Measurements from ENCODE around the gene GGN. TPM values are rescaled to one million over a fixed set of nuclear protein-coding genes. Genes with fewer than 3 reads are reported as not detected.

Gene GGN
- total RNA-seq, 1 donor from 2014 or later: 3.3 TPM

DNA sequence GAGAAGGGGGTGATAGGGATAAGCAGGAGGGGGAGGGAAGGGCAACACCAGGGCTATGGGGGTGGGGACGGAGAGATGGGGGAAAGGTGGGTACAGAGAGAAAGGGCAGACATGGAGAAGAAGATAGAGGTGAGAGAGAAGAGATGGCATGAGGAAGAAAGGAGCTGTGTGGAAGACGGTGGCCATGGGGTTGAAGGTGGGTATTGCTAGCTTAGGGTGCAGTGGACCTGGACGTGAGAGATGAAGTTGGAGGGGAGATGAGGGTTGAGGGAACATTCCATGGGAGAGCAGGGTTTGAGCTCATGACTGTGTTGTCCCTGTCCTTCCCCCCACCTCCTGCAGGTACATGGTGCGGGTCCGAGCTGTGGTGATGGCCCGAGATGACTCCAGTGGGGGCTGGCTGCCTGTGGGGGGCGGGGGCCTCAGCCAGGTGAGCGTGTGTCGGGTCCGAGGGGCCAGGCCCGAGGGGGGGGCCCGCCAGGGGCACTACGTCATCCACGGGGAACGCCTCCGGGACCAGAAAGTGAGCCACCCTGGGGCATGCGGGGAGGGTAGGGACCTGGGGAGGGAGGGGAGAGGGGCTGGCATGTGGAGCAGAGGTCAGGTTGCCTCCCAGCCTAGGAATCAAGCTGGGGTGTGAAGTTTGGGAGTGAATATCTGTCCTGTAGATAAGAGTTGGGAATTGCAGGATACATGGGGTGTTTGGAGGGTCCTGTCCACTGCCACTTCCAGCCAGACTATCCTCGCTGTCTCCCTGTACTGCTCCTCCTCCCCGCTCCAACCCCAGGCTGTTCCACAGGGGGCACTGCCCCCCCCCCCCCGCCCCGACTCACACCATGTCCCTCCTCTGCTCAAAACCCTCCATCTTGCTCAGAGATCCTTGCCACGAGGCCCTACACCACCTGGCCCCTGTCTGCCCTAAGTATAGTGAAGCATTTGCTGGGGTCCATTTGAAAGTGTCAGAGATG is 2.4 kb upstream of the GGN start:
- H3K27ac Mint-ChIP-seq: peak overlapping the region; percentile 57
- TF ChIP-seq, protein P1, sequence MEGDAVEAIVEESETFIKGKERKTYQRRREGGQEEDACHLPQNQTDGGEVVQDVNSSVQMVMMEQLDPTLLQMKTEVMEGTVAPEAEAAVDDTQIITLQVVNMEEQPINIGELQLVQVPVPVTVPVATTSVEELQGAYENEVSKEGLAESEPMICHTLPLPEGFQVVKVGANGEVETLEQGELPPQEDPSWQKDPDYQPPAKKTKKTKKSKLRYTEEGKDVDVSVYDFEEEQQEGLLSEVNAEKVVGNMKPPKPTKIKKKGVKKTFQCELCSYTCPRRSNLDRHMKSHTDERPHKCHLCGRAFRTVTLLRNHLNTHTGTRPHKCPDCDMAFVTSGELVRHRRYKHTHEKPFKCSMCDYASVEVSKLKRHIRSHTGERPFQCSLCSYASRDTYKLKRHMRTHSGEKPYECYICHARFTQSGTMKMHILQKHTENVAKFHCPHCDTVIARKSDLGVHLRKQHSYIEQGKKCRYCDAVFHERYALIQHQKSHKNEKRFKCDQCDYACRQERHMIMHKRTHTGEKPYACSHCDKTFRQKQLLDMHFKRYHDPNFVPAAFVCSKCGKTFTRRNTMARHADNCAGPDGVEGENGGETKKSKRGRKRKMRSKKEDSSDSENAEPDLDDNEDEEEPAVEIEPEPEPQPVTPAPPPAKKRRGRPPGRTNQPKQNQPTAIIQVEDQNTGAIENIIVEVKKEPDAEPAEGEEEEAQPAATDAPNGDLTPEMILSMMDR (IDR thresholded peaks at IDR 0.05; ENCODE audit: unreplicated experiment): no peak
- peaks cover 11% of the 10 kb centered on the region for H3K4me1 Mint-ChIP-seq (ENCODE audit: low read depth)
- H3K4me3 Mint-ChIP-seq (ENCODE audit: low read depth): peak overlapping the region; percentile 80
- DNase-seq (ENCODE audit: low spot score, unreplicated experiment): no peak
- H3K36me3 Mint-ChIP-seq (ENCODE audit: insufficient read depth): peaks cover 25% of the 10 kb centered on the region
- peaks cover 15% of the 10 kb centered on the region for H3K27me3 Mint-ChIP-seq
- H3K9me3 Mint-ChIP-seq (ENCODE audit: low read depth): peaks cover 3% of the 10 kb centered on the region

DNA sequence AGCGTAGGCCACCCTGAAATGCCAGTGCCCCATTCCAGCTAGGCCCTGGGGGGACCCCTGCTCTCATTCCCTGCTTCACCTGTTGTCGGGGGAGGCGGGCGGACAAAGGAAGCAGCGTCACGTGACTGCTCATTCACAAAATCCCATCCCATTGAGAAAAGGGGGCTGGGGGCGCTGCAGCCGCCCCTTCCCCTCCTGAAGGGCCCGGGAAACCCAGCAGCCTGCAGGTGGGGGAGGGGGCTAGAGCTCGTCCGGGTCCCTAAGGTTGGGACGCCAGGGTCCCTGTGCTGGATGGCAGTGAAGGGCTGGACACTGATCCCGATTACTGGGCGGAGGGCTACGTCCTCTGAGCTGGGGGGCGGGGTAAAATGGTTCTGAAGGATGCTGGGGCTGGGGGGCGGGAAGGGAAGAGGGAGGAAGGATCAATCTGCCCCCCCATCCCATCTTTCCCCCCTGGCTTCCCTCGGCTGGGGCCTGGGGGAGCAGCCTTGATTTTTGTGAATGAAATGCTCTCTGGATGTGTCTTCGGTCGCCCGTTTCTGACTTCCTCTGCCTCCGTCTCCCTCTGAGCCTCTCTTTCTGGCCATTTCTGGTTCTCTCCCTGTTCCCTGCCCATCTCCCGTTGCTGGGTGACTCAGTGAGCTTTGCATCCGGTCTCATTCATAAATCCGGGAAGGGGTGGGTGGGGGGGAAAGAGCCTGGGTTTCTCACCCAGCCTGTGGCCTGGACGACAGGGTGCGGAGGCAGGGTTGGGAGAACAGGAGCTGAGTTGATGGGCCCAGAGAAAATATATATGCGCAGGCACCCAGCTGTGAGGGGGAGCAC is 1.5 kb upstream of the GGN start:
- Mint-ChIP-seq H3K9me3 (ENCODE audit: low read depth) (peaks cover 3% of the 10 kb centered on the region), H3K4me1 (ENCODE audit: low read depth) (peaks cover 11% of the 10 kb centered on the region), H3K4me3 (ENCODE audit: low read depth) (peak overlapping the region; percentile 80), H3K27me3 (peaks cover 15% of the 10 kb centered on the region), H3K36me3 (ENCODE audit: insufficient read depth) (peaks cover 20% of the 10 kb centered on the region), H3K27ac (peak overlapping the region; percentile 86)
- DNase-seq (ENCODE audit: low spot score, unreplicated experiment): no peak
- TF ChIP-seq, protein P1 (IDR thresholded peaks at IDR 0.05; ENCODE audit: unreplicated experiment): no peak

DNA sequence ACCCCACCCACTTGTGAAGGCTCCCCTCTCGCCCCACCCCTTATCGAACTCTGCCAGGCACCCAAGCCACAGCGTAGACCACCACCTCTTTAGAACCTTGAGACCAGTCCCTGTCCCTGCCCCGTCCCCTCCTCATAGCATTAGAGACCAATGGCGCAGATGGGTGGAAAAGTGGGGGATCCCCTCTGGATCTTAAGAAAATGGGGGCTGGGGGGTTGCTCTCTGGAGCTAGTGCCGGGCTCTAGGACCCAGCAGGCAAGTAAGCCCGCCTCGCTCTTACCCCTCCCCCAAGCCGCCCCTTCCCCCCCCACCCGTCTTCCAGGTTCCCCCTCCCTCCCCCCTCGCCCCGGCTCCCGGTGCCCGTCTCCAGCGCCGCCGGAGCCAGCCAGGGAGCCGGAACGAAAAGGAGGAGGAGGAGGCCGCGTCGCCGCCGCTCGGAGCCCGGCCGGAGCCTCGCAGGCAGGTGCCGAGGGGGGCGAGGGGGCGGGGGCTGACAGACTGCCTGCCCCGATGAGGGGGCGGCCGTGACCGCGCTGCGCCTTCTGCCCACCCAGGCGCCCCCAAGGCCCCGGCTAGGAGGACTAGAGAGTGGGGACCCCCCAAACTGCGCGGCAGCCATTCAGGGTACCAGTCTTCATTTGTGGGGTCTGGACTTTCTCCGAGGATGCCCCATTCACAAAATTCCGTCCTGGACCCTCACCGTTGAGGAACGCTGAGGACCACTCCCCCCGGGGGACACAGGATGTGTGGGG is 691 bp upstream of the GGN start, which contains the start of gene SPRED3:
SPRED3 (plus strand) TSS at position 349 of the 752 bp plus-strand sequence. CDS start 1,606 bp downstream, outside the sequence.
- Mint-ChIP-seq H3K9me3 (ENCODE audit: low read depth) (no peaks in the 10 kb centered on the region), H3K27me3 (peaks cover 12% of the 10 kb centered on the region), H3K4me3 (ENCODE audit: low read depth) (peak within 1 kb of the TSS; percentile 84), H3K4me1 (ENCODE audit: low read depth) (peaks cover 11% of the 10 kb centered on the region), H3K27ac (peak within 1 kb of the TSS; percentile 91), H3K36me3 (ENCODE audit: insufficient read depth) (peaks cover 12% of the 10 kb centered on the region)
- DNase-seq (ENCODE audit: low spot score, unreplicated experiment): peak; percentile 51
- TF ChIP-seq, protein P1 (IDR thresholded peaks at IDR 0.05; ENCODE audit: unreplicated experiment): no peak

DNA sequence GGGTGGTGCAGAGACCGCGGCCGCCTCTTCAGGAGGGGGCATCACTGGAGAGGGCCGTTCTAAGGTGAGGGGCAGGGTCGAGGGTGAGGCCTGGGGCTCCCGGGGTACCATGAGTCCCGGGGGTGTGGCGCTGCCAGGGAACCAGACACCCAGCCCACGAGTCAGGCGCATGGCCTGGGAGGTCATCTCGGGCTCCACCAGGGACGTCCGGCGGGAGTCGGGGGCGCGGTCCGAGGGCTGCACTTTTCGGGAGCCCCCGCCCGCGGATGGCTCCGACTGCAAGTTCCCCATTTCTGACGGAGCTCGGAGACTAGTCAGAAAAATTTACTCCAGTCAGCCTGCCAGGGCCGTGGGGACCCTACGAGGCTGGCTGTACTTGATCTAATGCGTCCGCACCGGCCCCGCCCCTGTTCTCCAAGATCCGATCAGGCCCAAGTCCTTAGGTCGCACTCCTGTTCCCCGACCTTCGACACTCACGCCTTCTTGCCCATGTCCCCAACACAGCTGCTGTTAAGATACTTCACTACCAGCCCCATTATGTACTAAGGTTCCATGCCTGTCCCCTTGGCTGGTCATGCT is 774 bp downstream of the GGN start:
- H3K4me3 Mint-ChIP-seq (ENCODE audit: low read depth): peak overlapping the region; percentile 84
- H3K27ac Mint-ChIP-seq: peak overlapping the region; percentile 77
- no peak for DNase-seq (ENCODE audit: low spot score, unreplicated experiment)
- H3K4me1 Mint-ChIP-seq (ENCODE audit: low read depth): peaks cover 9% of the 10 kb centered on the region
- TF ChIP-seq, protein P1 (IDR thresholded peaks at IDR 0.05; ENCODE audit: unreplicated experiment): no peak
- H3K27me3 Mint-ChIP-seq: peaks cover 8% of the 10 kb centered on the region
- H3K9me3 Mint-ChIP-seq (ENCODE audit: low read depth): no peaks in the 10 kb centered on the region
- peaks cover 13% of the 10 kb centered on the region for H3K36me3 Mint-ChIP-seq (ENCODE audit: insufficient read depth)
